ENCODE measurements around the gene THAP4. TPM values are rescaled to one million over a fixed set of nuclear protein-coding genes. Genes with fewer than 3 reads are reported as not detected.
A peak's percentile ranks its signal among the peaks of the same experiment; 100 is the strongest.

The THAP4 gene
- total RNA-seq, 1 experiment from 2014 or later = 94.8 TPM

DNA sequence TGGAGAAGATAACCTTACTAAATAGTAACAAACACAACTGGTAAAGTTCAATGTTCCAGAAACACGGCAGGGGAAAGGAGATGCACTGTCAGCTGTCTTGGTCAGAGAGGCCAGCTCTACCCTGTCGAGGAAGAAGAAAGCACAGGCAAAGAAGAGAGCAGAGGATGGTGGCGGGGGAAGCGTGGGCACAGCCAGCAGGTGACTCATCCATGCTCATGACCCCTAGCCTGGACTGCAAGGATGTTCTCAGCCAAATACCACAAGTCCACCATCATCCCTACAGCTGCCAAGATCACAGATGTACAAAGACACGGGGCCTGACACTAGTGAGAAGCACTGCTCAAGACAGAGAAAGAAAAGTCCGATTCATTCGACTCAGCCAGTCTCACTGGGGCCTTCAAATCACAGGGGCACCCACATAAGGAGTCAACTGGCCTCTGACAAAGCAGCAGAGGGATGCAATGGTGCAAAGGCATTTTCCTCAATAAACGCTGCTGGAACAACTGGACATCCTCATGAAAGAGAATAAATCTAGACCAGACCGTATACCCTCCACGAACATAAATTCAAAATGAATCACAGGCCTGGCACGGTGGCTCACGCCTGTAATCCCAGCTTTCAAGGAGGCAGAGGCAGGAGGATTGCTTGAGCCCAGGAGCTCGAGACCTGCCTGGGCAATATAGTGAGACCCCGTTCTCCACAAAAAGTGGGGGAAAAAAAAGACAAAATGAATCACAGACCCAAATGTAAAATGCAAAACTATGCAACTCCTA lies 44.1 kb upstream of the THAP4 start:
- BruUV-seq (replicated peaks) = no TSS peak
- intact Hi-C loops (cut with micrococcal nuclease; ENCODE audit: unreplicated experiment) = no loop called here
- Histone ChIP-seq H3K4me3 (no peak overlapping the region), H3K36me3 (ENCODE audit: low read depth) (peaks cover 32% of the 10 kb centered on the region), H3K9me3 (ENCODE audit: insufficient read depth, low read depth) (no peaks in the 10 kb centered on the region), H3K27me3 (ENCODE audit: insufficient read depth, low read depth) (no peaks in the 10 kb centered on the region), H3K27ac (no peak overlapping the region), H3F3A (ENCODE audit: insufficient read depth, low read depth) (peaks cover 14% of the 10 kb centered on the region; the same call in 1 of the 2 replicates), H3K4me2 (no peak overlapping the region), H4K20me1 (ENCODE audit: insufficient read depth) (peaks cover 17% of the 10 kb centered on the region; the same call in 1 of the 2 replicates), H3K4me1 (replicated peaks; ENCODE audit: insufficient read depth) (peaks cover 12% of the 10 kb centered on the region), H3K79me2 (ENCODE audit: low read depth) (peaks cover 37% of the 10 kb centered on the region), H3K9me2 (ENCODE audit: insufficient read depth) (no peaks in the 10 kb centered on the region), H2AFZ (no peak overlapping the region)
- ChIA-PET CTCF (no interaction called here), POLR2A (ENCODE audit: unreplicated experiment) (no interaction called here)
- peak; percentile 39 to 50 for DNase-seq
- TF ChIP-seq, protein P1, sequence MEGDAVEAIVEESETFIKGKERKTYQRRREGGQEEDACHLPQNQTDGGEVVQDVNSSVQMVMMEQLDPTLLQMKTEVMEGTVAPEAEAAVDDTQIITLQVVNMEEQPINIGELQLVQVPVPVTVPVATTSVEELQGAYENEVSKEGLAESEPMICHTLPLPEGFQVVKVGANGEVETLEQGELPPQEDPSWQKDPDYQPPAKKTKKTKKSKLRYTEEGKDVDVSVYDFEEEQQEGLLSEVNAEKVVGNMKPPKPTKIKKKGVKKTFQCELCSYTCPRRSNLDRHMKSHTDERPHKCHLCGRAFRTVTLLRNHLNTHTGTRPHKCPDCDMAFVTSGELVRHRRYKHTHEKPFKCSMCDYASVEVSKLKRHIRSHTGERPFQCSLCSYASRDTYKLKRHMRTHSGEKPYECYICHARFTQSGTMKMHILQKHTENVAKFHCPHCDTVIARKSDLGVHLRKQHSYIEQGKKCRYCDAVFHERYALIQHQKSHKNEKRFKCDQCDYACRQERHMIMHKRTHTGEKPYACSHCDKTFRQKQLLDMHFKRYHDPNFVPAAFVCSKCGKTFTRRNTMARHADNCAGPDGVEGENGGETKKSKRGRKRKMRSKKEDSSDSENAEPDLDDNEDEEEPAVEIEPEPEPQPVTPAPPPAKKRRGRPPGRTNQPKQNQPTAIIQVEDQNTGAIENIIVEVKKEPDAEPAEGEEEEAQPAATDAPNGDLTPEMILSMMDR (conservative IDR thresholded peaks at IDR 0.05) = no peak
- TF ChIP-seq EZH2 (IDR thresholded peaks at IDR 0.05; ENCODE audit: low read depth) = no peak

DNA sequence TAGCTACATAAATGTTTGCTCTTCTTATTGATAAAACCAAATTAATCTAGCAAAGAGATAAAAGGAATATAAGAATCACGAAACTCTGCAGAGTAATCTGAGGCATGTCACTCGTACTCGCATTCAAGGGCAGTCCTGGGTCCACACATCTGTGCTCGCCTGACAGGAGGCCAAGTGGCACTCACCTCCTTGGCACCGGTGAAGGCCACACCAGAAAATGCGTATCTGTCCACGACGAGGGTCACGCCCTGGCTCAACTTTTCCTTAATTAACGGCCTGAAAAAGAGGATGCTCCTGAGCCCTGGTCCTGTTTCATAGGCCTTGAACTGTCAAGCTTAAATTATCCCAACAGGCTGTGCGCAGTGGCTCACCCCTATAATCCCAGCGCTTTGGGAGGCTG lies 43.1 kb upstream of the THAP4 start:
- Histone ChIP-seq H3K9me2 (ENCODE audit: insufficient read depth) (no peaks in the 10 kb centered on the region), H3K27ac (no peak overlapping the region), H2AFZ (no peak overlapping the region), H3K4me2 (no peak overlapping the region), H4K20me1 (ENCODE audit: insufficient read depth) (peaks cover 24% of the 10 kb centered on the region; the same call in 1 of the 2 replicates), H3K9me3 (ENCODE audit: insufficient read depth, low read depth) (no peaks in the 10 kb centered on the region), H3K27me3 (ENCODE audit: insufficient read depth, low read depth) (no peaks in the 10 kb centered on the region), H3K4me1 (replicated peaks; ENCODE audit: insufficient read depth) (0 out of 2 replicates have a peak, but pooled peaks cover 7% of the 10 kb centered on the region), H3K36me3 (ENCODE audit: low read depth) (peaks cover 32% of the 10 kb centered on the region), H3K79me2 (ENCODE audit: low read depth) (peaks cover 30% of the 10 kb centered on the region), H3F3A (ENCODE audit: insufficient read depth, low read depth) (peaks cover 23% of the 10 kb centered on the region), H3K4me3 (no peak overlapping the region)
- intact Hi-C loops (cut with micrococcal nuclease; ENCODE audit: unreplicated experiment) = no loop called here
- ChIA-PET CTCF (no interaction called here), POLR2A (ENCODE audit: unreplicated experiment) (interaction anchor here (0.7 kb wide), 1 partner anchor 32 kb away, joined by 4 read pairs; no protein-coding TSS in a partner anchor)
- no TSS peak for BruUV-seq (replicated peaks)
- DNase-seq = peak in 1 of 2 experiments; percentile 1
- TF ChIP-seq EZH2 (IDR thresholded peaks at IDR 0.05; ENCODE audit: low read depth) = no peak
- TF ChIP-seq, protein P1 (conservative IDR thresholded peaks at IDR 0.05) = no peak

DNA sequence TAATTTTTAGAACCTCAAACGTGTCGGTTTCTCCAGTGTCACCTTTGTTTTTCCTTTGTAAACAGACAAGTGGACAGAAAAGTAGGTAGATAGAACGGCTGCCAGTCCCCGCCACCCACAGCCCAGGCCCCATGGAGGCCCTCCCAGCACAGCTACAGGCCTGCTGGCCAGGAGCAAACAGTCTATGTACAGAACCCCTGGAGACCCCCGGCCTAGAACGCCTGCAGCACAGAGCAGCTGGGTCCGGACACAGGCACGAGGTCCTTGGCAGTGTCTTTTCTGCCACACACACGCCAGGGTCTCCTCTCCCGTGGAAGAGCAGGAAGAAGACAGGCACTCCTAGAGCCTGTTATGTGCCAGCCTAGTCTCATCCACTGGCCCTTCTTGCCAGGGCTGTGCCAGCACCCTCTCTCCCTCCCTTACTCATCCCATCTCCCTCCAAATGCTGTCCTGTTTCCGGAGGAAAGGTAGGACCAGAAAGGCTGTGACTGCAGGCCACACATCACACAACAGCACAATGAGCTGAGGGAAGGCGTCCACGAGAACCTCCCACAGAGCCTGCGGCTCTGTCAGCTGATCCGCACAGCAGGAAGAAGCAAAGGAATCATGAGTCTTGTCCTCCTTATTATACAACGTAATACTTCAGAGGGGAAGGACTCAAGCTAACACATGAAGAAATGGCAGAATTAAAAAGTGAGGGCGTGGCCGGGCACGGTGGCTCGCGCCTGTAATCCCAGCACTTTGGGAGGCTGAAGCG lies 42.0 kb upstream of the THAP4 start:
- no peak overlapping the region for H2AFZ ChIP-seq
- H3K4me1 ChIP-seq (replicated peaks; ENCODE audit: insufficient read depth) = 0 out of 2 replicates have a peak, but pooled peaks cover 7% of the 10 kb centered on the region
- no TSS peak for BruUV-seq (replicated peaks)
- H3F3A ChIP-seq (ENCODE audit: insufficient read depth, low read depth) = peaks cover 28% of the 10 kb centered on the region
- H3K4me3 ChIP-seq = no peak overlapping the region
- no peaks in the 10 kb centered on the region for H3K27me3 ChIP-seq (ENCODE audit: insufficient read depth, low read depth)
- no peaks in the 10 kb centered on the region for H3K9me2 ChIP-seq (ENCODE audit: insufficient read depth)
- no peak overlapping the region for H3K4me2 ChIP-seq
- H4K20me1 ChIP-seq (ENCODE audit: insufficient read depth) = peaks cover 25% of the 10 kb centered on the region; the same call in 1 of the 2 replicates
- CTCF ChIA-PET = interaction anchor here (0.5 to 0.6 kb wide), 2 partner anchors 22 to 41 kb away, joined by 3 to 4 read pairs; no protein-coding TSS in a partner anchor
- no peaks in the 10 kb centered on the region for H3K9me3 ChIP-seq (ENCODE audit: insufficient read depth, low read depth)
- TF ChIP-seq, protein P1 (conservative IDR thresholded peaks at IDR 0.05) = no peak
- TF ChIP-seq EZH2 (IDR thresholded peaks at IDR 0.05; ENCODE audit: low read depth) = no peak
- POLR2A ChIA-PET (ENCODE audit: unreplicated experiment) = interaction anchor here (0.7 kb wide), 1 partner anchor 450 kb away, joined by 6 read pairs; no protein-coding TSS in a partner anchor
- intact Hi-C loops (cut with micrococcal nuclease; ENCODE audit: unreplicated experiment) = no loop called here
- peaks cover 19% of the 10 kb centered on the region for H3K79me2 ChIP-seq (ENCODE audit: low read depth)
- no peak overlapping the region for H3K27ac ChIP-seq
- H3K36me3 ChIP-seq (ENCODE audit: low read depth) = peaks cover 23% of the 10 kb centered on the region
- DNase-seq = peak in 1 of 2 experiments; percentile 31

Data from PC-9 (cell line).